HFFc6 (cell line): Measurements from ENCODE around the gene FRMPD4. TPM values are rescaled to one million over a fixed set of nuclear protein-coding genes. Genes with fewer than 3 reads are reported as not detected.

Experiments used
- DNase-seq: peaks from one replicate; pipeline ENCODE4 v3.0.0-alpha.2; 2018
- H3K27ac Mint-ChIP-seq: 2 replicates; pipeline ENCODE4 v1.8.0; 2020; ENCODE audit warnings: mild to moderate bottlenecking, mixed read lengths
- H3K27me3 Mint-ChIP-seq: 2 replicates; pipeline ENCODE4 v1.8.0; 2021; ENCODE audit warnings: mild to moderate bottlenecking, moderate library complexity, mixed read lengths; ENCODE audit not compliant: insufficient read depth
- H3K36me3 Mint-ChIP-seq: 2 replicates; pipeline ENCODE4 v1.8.0; 2021; ENCODE audit warnings: low read depth, mixed read lengths
- H3K4me1 Mint-ChIP-seq: 2 replicates; pipeline ENCODE4 v1.8.0; 2020; ENCODE audit warnings: low read depth, mixed read lengths
- H3K4me3 Mint-ChIP-seq: 2 replicates; pipeline ENCODE4 v1.8.0; 2020; ENCODE audit warnings: mild to moderate bottlenecking, moderate library complexity, mixed read lengths
- H3K9me3 Mint-ChIP-seq: 2 replicates; pipeline ENCODE4 v1.8.0; 2020; ENCODE audit warnings: mild to moderate bottlenecking, mixed read lengths
- CTCF ChIP-seq: fragments of 200-600 bp; sonication (generic); IDR thresholded peaks from 2 replicates; pipeline ENCODE4 v1.5.0; 2021; ENCODE audit warnings: antibody characterized with exemption, mild to moderate bottlenecking
- total RNA-seq, 6 experiments: library from RNA; stranded (reverse); fragmentation: NEBNext Ultra II Directional; extraction: Animal tissue kit (Norgen Biotek cat#: 25700); gene quantifications; 2 replicates in 1 of 6; 3 replicates in 5 of 6; pipeline ENCODE4 v1.2.3, GENCODE V29; 2021

The FRMPD4 gene
- total RNA-seq, 6 experiments from 2014 or later = 0.09 to 0.55 (median 0.47) TPM

- no peaks in the 10 kb centered on the region; the same call in 1 of the 2 replicates for H3K27me3 Mint-ChIP-seq
- DNase-seq = no peak
- H3K4me3 Mint-ChIP-seq = no peak overlapping the region
- TF ChIP-seq CTCF = no peak
- no peaks in the 10 kb centered on the region for H3K4me1 Mint-ChIP-seq
- H3K9me3 Mint-ChIP-seq = no peaks in the 10 kb centered on the region
- H3K36me3 Mint-ChIP-seq = no peaks in the 10 kb centered on the region
- no peak overlapping the region for H3K27ac Mint-ChIP-seq
Observed at GRCh38 chrX:12463052-12463451, 324.8 kb downstream of the FRMPD4 start.

GRCh38 chrX:12463873-12464272 lies 325.6 kb downstream of the FRMPD4 start:
- Mint-ChIP-seq H3K4me1 (no peaks in the 10 kb centered on the region), H3K36me3 (no peaks in the 10 kb centered on the region), H3K4me3 (no peak overlapping the region), H3K9me3 (no peaks in the 10 kb centered on the region), H3K27ac (no peak overlapping the region), H3K27me3 (no peaks in the 10 kb centered on the region; the same call in 1 of the 2 replicates)
- no peak for DNase-seq
- TF ChIP-seq CTCF = no peak

- Mint-ChIP-seq H3K27me3 (no peaks in the 10 kb centered on the region; the same call in 1 of the 2 replicates), H3K4me3 (no peak overlapping the region)
- no peak for TF ChIP-seq CTCF
Observed at GRCh38 chrX:12467321-12467720, 329.0 kb downstream of the FRMPD4 start.

GRCh38 chrX:12469296-12469695 lies 331.0 kb downstream of the FRMPD4 start:
- Mint-ChIP-seq H3K27ac (no peak overlapping the region), H3K27me3 (no peaks in the 10 kb centered on the region; the same call in 1 of the 2 replicates)
- no peak for DNase-seq

More at GRCh38 chrX:12467321-12467720, 329.0 kb downstream of the FRMPD4 start:
- H3K4me1 Mint-ChIP-seq = peaks cover 18% of the 10 kb centered on the region
- H3K9me3 Mint-ChIP-seq = no peaks in the 10 kb centered on the region
- H3K27ac Mint-ChIP-seq = no peak overlapping the region
- H3K36me3 Mint-ChIP-seq = no peaks in the 10 kb centered on the region
- no peak for DNase-seq

GRCh38 chrX:12471061-12471460 lies 332.8 kb downstream of the FRMPD4 start:
- H3K27me3 Mint-ChIP-seq = no peaks in the 10 kb centered on the region; the same call in 1 of the 2 replicates
- no peak overlapping the region for H3K27ac Mint-ChIP-seq
- no peaks in the 10 kb centered on the region for H3K9me3 Mint-ChIP-seq
- no peak for TF ChIP-seq CTCF
- H3K4me1 Mint-ChIP-seq = peaks cover 18% of the 10 kb centered on the region
- no peak for DNase-seq
- H3K36me3 Mint-ChIP-seq = no peaks in the 10 kb centered on the region
- no peak overlapping the region for H3K4me3 Mint-ChIP-seq

More at GRCh38 chrX:12469296-12469695, 331.0 kb downstream of the FRMPD4 start:
- Mint-ChIP-seq H3K4me3 (no peak overlapping the region), H3K36me3 (no peaks in the 10 kb centered on the region), H3K9me3 (no peaks in the 10 kb centered on the region), H3K4me1 (peaks cover 18% of the 10 kb centered on the region)
- no peak for TF ChIP-seq CTCF

GRCh38 chrX:12480956-12481355 lies 342.7 kb downstream of the FRMPD4 start:
- no peak for TF ChIP-seq CTCF
- H3K4me1 Mint-ChIP-seq = peaks cover 6% of the 10 kb centered on the region; the same call in 1 of the 2 replicates
- no peaks in the 10 kb centered on the region for H3K36me3 Mint-ChIP-seq
- no peak for DNase-seq
- H3K27me3 Mint-ChIP-seq = no peaks in the 10 kb centered on the region
- H3K27ac Mint-ChIP-seq = no peak overlapping the region; the same call in 1 of the 2 replicates
- H3K9me3 Mint-ChIP-seq = no peaks in the 10 kb centered on the region
- no peak overlapping the region for H3K4me3 Mint-ChIP-seq
